Keratinocyte (primary cell): ENCODE results near the gene C16orf86.

ENCODE experiments used
- EZH2 ChIP-seq: IDR thresholded peaks from one replicate; pipeline ENCODE4 v1.6.1; 2012; ENCODE audit warnings: inconsistent platforms, mild to moderate bottlenecking, low read length, moderate library complexity
- TF ChIP-seq, protein P1 (sequence below), 3 experiments: IDR thresholded peaks in 1 of 3; conservative IDR thresholded peaks in 1 of 3; optimal IDR thresholded peaks in 1 of 3; 2 replicates in 2 of 3; 3 replicates in 1 of 3; pipeline versions ENCODE3 to v1.5.1; 2011; ENCODE audit warnings: low read length in 3 of 3, mild to moderate bottlenecking in 3 of 3, moderate library complexity in 2 of 3, control low read depth in 1 of 3, inconsistent platforms in 1 of 3; ENCODE audit not compliant: insufficient read depth in 2 of 3; ENCODE audit errors: extremely low read depth in 1 of 3

DNA sequence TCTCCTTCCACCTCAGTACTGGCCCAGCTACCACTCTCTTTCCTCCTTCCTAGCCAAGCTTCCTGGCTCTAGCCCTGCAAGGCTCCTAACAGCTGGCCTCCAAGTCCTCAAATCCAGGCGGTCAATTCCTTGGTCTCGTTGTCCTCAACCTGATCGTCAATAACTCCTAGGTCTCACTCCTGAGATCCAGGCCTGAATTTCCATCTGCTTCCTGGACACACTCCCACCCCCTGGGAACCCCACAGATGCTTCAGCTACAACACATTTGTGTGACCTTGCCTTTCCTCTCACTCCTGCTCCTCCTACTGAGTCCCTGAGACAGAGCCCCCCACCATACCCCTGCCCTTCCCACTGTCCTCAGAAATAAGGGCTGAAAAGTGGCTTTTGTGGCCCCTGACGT is 2.4 kb upstream of the C16orf86 start:
- TF ChIP-seq, protein P1, sequence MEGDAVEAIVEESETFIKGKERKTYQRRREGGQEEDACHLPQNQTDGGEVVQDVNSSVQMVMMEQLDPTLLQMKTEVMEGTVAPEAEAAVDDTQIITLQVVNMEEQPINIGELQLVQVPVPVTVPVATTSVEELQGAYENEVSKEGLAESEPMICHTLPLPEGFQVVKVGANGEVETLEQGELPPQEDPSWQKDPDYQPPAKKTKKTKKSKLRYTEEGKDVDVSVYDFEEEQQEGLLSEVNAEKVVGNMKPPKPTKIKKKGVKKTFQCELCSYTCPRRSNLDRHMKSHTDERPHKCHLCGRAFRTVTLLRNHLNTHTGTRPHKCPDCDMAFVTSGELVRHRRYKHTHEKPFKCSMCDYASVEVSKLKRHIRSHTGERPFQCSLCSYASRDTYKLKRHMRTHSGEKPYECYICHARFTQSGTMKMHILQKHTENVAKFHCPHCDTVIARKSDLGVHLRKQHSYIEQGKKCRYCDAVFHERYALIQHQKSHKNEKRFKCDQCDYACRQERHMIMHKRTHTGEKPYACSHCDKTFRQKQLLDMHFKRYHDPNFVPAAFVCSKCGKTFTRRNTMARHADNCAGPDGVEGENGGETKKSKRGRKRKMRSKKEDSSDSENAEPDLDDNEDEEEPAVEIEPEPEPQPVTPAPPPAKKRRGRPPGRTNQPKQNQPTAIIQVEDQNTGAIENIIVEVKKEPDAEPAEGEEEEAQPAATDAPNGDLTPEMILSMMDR (optimal IDR thresholded peaks at IDR 0.05 in 1 of 3, IDR thresholded peaks at IDR 0.05 in 1 of 3, conservative IDR thresholded peaks at IDR 0.05 in 1 of 3; ENCODE audit: extremely low read depth in 1 of 3, insufficient read depth in 2 of 3, low read length in 3 of 3), result no peak
- TF ChIP-seq EZH2, result no peak
